ENCODE data around the gene PLA2G12A. TPM values are rescaled to one million over a fixed set of nuclear protein-coding genes. Genes with fewer than 3 reads are reported as not detected.

PLA2G12A gene
- total and polyA plus RNA-seq, 9 of the 15 experiments (the other 6 are each of a cell fraction or from before 2014, with no cell fraction given): 24.2 to 226 (median 80.5) TPM

GRCh38 chr4:109702950-109703663 lies 26.8 kb downstream of the PLA2G12A start, which contains the start of gene CASP6 (continued):
- TF ChIP-seq WHSC1 (IDR thresholded peaks at IDR 0.05; ENCODE audit: low read length) (no peak), FOXA1 (IDR thresholded peaks at IDR 0.05; ENCODE audit: borderline replicate concordance) (no peak), HMG20B (CRISPR knock-in tag; IDR thresholded peaks at IDR 0.05) (no peak), PHF21A (IDR thresholded peaks at IDR 0.05; ENCODE audit: borderline replicate concordance, low read depth) (no peak), ZNF707 (CRISPR knock-in tag; conservative IDR thresholded peaks at IDR 0.05) (no peak), ZBTB9 (CRISPR knock-in tag; IDR thresholded peaks at IDR 0.05) (peak; percentile 9; the same call in 1 of the 2 replicates), EWSR1 (IDR thresholded peaks at IDR 0.05; ENCODE audit: borderline replicate concordance, low read depth, partially characterized antibody) (no peak), PHF8 (IDR thresholded peaks at IDR 0.05; ENCODE audit: borderline replicate concordance, low read length) (peak; percentile 70; the same call in 1 of the 2 replicates), ZNF398 (CRISPR knock-in tag; IDR thresholded peaks at IDR 0.05) (no peak), TRIM28 (IDR thresholded peaks at IDR 0.05) (no peak), THRB (CRISPR knock-in tag; conservative IDR thresholded peaks at IDR 0.05) (no peak)
- TF ChIP-seq, protein P1, sequence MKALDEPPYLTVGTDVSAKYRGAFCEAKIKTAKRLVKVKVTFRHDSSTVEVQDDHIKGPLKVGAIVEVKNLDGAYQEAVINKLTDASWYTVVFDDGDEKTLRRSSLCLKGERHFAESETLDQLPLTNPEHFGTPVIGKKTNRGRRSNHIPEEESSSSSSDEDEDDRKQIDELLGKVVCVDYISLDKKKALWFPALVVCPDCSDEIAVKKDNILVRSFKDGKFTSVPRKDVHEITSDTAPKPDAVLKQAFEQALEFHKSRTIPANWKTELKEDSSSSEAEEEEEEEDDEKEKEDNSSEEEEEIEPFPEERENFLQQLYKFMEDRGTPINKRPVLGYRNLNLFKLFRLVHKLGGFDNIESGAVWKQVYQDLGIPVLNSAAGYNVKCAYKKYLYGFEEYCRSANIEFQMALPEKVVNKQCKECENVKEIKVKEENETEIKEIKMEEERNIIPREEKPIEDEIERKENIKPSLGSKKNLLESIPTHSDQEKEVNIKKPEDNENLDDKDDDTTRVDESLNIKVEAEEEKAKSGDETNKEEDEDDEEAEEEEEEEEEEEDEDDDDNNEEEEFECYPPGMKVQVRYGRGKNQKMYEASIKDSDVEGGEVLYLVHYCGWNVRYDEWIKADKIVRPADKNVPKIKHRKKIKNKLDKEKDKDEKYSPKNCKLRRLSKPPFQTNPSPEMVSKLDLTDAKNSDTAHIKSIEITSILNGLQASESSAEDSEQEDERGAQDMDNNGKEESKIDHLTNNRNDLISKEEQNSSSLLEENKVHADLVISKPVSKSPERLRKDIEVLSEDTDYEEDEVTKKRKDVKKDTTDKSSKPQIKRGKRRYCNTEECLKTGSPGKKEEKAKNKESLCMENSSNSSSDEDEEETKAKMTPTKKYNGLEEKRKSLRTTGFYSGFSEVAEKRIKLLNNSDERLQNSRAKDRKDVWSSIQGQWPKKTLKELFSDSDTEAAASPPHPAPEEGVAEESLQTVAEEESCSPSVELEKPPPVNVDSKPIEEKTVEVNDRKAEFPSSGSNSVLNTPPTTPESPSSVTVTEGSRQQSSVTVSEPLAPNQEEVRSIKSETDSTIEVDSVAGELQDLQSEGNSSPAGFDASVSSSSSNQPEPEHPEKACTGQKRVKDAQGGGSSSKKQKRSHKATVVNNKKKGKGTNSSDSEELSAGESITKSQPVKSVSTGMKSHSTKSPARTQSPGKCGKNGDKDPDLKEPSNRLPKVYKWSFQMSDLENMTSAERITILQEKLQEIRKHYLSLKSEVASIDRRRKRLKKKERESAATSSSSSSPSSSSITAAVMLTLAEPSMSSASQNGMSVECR (CRISPR knock-in tag; IDR thresholded peaks at IDR 0.05): peak; percentile 45; the same call in 1 of the 2 replicates
- TF ChIP-seq, protein P2, sequence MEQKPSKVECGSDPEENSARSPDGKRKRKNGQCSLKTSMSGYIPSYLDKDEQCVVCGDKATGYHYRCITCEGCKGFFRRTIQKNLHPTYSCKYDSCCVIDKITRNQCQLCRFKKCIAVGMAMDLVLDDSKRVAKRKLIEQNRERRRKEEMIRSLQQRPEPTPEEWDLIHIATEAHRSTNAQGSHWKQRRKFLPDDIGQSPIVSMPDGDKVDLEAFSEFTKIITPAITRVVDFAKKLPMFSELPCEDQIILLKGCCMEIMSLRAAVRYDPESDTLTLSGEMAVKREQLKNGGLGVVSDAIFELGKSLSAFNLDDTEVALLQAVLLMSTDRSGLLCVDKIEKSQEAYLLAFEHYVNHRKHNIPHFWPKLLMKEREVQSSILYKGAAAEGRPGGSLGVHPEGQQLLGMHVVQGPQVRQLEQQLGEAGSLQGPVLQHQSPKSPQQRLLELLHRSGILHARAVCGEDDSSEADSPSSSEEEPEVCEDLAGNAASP (IDR thresholded peaks at IDR 0.05): no peak

Data from K562 (cell line).